ENCODE results near the gene LHX2. TPM values are rescaled to one million over a fixed set of nuclear protein-coding genes. Genes with fewer than 3 reads are reported as not detected.

LHX2 gene
- total and polyA plus RNA-seq, 2 of the 13 experiments (the other 11 are each of a cell fraction or from before 2014, with no cell fraction given) = not detected

DNA sequence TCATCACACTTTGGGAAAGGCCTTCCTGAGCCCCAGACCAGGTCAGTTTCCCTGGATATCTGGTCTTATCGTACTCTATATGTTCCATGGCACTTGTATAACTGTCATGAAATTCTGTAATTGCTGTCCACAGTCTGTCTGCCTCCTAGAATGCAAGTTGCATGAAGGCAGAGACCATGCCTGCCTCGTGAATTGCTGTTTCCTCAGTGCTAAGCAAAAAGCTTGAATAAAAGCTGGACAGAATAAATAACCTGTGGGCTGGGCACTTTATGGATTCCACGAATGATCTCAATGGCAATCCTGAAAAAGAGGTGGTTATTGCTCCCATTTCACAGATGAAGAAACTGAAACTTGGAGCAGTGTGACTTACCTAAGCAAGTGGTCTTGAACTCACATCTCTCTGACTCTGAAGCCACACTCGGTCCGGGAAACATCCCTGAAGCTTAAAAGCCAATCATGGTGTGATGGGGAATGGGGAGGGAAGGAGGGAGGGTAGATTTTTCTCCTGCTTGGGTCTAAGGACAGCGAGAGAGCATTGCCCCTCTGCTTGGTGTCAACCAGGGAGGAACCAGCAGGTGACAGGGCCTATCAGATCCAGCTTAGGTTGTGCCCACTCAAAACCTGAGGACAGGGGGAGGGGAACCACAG lies 13.2 kb upstream of the LHX2 start:
- peak overlapping the region; percentile 71; the same call in 1 of the 2 replicates for H3K4me2 ChIP-seq (ENCODE audit: low read depth, low read length)
- no peak overlapping the region for H3K4me3 ChIP-seq (replicated peaks in 1 of 3; ENCODE audit: insufficient read depth in 1 of 3, low read depth in 2 of 3, low read length in 3 of 3)
- ATAC-seq = no peak

More for the DNA sequence above, 13.2 kb upstream of the LHX2 start:
- no peak for DNase-seq (ENCODE audit: low spot score)
- H4K20me1 ChIP-seq (ENCODE audit: insufficient read depth, low read length) = no peaks in the 10 kb centered on the region; the same call in 1 of the 2 replicates
- in situ Hi-C loops (cut with HindIII; ENCODE audit: extremely low pct_ligation_motif_present, low pct_unique_long_range_greater_than_20kb) (no loop called here), intact Hi-C loops (cut with micrococcal nuclease; ENCODE audit: unreplicated experiment) (no loop called here)
- H3K36me3 ChIP-seq (replicated peaks in 1 of 2; ENCODE audit: control insufficient read depth in 1 of 2, insufficient read depth in 2 of 2, low read length in 2 of 2) = no peaks in the 10 kb centered on the region
- H2AFZ ChIP-seq (ENCODE audit: low read length) = no peak overlapping the region
- CTCF ChIA-PET (ENCODE audit: low intra/inter-chr PET ratio, low total read pairs) = no interaction called here
- H3K27ac ChIP-seq (ENCODE audit: extremely low read length, insufficient read depth, low read length) = no peak overlapping the region
- TF ChIP-seq, protein P1, sequence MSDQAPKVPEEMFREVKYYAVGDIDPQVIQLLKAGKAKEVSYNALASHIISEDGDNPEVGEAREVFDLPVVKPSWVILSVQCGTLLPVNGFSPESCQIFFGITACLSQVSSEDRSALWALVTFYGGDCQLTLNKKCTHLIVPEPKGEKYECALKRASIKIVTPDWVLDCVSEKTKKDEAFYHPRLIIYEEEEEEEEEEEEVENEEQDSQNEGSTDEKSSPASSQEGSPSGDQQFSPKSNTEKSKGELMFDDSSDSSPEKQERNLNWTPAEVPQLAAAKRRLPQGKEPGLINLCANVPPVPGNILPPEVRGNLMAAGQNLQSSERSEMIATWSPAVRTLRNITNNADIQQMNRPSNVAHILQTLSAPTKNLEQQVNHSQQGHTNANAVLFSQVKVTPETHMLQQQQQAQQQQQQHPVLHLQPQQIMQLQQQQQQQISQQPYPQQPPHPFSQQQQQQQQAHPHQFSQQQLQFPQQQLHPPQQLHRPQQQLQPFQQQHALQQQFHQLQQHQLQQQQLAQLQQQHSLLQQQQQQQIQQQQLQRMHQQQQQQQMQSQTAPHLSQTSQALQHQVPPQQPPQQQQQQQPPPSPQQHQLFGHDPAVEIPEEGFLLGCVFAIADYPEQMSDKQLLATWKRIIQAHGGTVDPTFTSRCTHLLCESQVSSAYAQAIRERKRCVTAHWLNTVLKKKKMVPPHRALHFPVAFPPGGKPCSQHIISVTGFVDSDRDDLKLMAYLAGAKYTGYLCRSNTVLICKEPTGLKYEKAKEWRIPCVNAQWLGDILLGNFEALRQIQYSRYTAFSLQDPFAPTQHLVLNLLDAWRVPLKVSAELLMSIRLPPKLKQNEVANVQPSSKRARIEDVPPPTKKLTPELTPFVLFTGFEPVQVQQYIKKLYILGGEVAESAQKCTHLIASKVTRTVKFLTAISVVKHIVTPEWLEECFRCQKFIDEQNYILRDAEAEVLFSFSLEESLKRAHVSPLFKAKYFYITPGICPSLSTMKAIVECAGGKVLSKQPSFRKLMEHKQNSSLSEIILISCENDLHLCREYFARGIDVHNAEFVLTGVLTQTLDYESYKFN (CRISPR knock-in tag; conservative IDR thresholded peaks at IDR 0.05) = no peak
- peak; percentile 63 for TF ChIP-seq ZNF629 (CRISPR knock-in tag; conservative IDR thresholded peaks at IDR 0.05)
- peaks cover 20% of the 10 kb centered on the region for H3K4me1 ChIP-seq (ENCODE audit: insufficient read depth, low read length)
- 13% methylated on average over 6 of the region's 6 CpGs for WGBS (ENCODE audit: low lambda C conversion rate)
- no peak for FAIRE-seq
- POLR2A ChIA-PET = no interaction called here
- no peaks in the 10 kb centered on the region for H3K79me2 ChIP-seq (ENCODE audit: insufficient read depth, low read length)
- BruUV-seq (replicated peaks) = no TSS peak
- no peaks in the 10 kb centered on the region for H3K9me3 ChIP-seq (ENCODE audit: low read length)
- peaks cover 22 to 83% of the 10 kb centered on the region in 2 experiments; a peak in 4 of 5 replicates for H3K27me3 ChIP-seq (ENCODE audit: control insufficient read depth in 1 of 2, insufficient read depth in 2 of 2, low read length in 2 of 2)
- H3K9ac ChIP-seq (ENCODE audit: insufficient read depth, low read depth, low read length) = no peak overlapping the region

Measured in HepG2 (cell line).